Transverse colon (tissue), 4 donors: ENCODE measurements around the gene FBN3. TPM values are rescaled to one million over a fixed set of nuclear protein-coding genes. Genes with fewer than 3 reads are reported as not detected.

Experiments
- DNase-seq: peaks from one replicate; pipeline ENCODE4 v3.0.0-alpha.2; 2019
- H3K27ac ChIP-seq, 4 donors: fragments of 200-600 bp; sonication (generic); 2 replicates each; pipeline ENCODE4 v1.5.1; 2016 to 2018; ENCODE audit warnings: inconsistent platforms in 4 of 4
- H3K27me3 ChIP-seq: fragments of 200-600 bp; sonication (generic); 2 replicates; pipeline ENCODE4 v1.5.1; 2017; ENCODE audit warnings: inconsistent platforms
- H3K36me3 ChIP-seq, 4 donors: fragments of 200-600 bp; sonication (generic); 2 replicates each; pipeline ENCODE4 v1.5.1; 2017 to 2019; ENCODE audit warnings: inconsistent platforms in 4 of 4
- H3K4me1 ChIP-seq, 4 donors: fragments of 200-600 bp; sonication (generic); 2 replicates each; pipeline ENCODE4 v1.5.1; 2017 to 2020; ENCODE audit warnings: inconsistent platforms in 4 of 4
- H3K4me3 ChIP-seq, 4 donors: fragments of 200-600 bp; sonication (generic); 1 replicate in 1 of 4; 2 replicates in 3 of 4; pipeline versions ENCODE4 v1.5.1 to v1.6.1; 2017 to 2019; ENCODE audit warnings: inconsistent platforms in 4 of 4
- H3K9me3 ChIP-seq, 2 donors: fragments of 200-600 bp; sonication (generic); 2 replicates each; pipeline ENCODE4 v1.5.1; 2017 to 2019; ENCODE audit warnings: inconsistent platforms in 2 of 2
- EP300 ChIP-seq: sonication (generic); formaldehyde crosslinking; IDR thresholded peaks from one replicate; pipeline ENCODE4 v1.6.1; 2017; ENCODE audit warnings: antibody characterized with exemption, low read depth
- POLR2A ChIP-seq: fragments of 450-650 bp; IDR thresholded peaks from one replicate; pipeline ENCODE4 v1.6.1; 2016; ENCODE audit warnings: antibody characterized with exemption, mild to moderate bottlenecking, moderate library complexity
- POLR2AphosphoS5 ChIP-seq, 3 donors: sonication (generic); formaldehyde crosslinking; IDR thresholded peaks; one replicate each; pipeline ENCODE4 v1.6.1; 2016; ENCODE audit warnings: antibody characterized with exemption in 3 of 3
- WGBS, 2 donors: methylation state at CpG; one replicate each; pipeline ENCODE4 v1.1.5; 2018; ENCODE audit warnings: low coverage in 1 of 2; 5-methylcytosine and 5-hydroxymethylcytosine counted together
- in situ Hi-C, 4 donors: fragments of 200-750 bp; cut with MboI; loops; one replicate each; pipeline versions ENCODE4 v1.15.0 to v1.15.1; 2017; ENCODE audit warnings: low sequenced_read_pairs in 3 of 4, low pct_ligation_motif_present in 1 of 4, low pct_unique_long_range_greater_than_20kb in 1 of 4
- intact Hi-C: fragments of 100-400 bp; cut with DNase I; formaldehyde crosslinking; loops from one replicate; pipeline ENCODE4 v1.15.1; 2023; ENCODE audit warnings: low total_unique reads
- total RNA-seq, 4 donors: library from RNA; depleted of rRNA; stranded (reverse); fragments of >200 nt; gene quantifications; one replicate each; pipeline ENCODE4 v1.1.0, GENCODE V29; 2016
- TF ChIP-seq, protein P1 (sequence below), 5 experiments: fragments of 200-600 bp in 3 of 5; fragments of 450-650 bp in 2 of 5; sonication (generic) in 3 of 5; IDR thresholded peaks; 1 replicate in 2 of 5; 2 replicates in 3 of 5; pipeline ENCODE4 v1.5.1; 2016 to 2017; ENCODE audit warnings: antibody characterized with exemption in 5 of 5, inconsistent platforms in 3 of 5, mild to moderate bottlenecking in 2 of 5, moderate library complexity in 1 of 5

The FBN3 gene
- total RNA-seq, 4 donors from 2014 or later: not detected

DNA sequence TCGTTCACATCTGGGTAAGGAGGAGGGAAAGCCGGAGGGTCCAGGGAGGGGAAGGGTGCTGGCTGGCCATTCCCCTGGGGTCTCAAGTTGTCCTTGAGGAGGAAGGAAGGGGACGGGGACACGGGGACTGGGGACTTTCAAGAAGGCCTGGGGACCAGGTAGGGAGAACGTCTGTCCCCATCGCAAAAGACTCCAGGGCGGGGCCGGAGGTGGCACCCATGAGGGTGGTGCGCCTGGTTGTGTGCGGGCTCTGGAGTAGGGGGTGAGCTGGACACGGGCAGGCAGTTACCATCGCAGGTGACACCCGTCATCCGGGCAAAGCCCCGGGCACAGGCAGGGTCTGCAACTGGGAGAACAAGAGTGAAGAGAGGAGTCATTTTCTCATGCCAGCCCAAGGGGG lies 23.4 kb downstream of the FBN3 start:
- intact Hi-C loops: no loop called here
- in situ Hi-C loops: no loop called here
- TF ChIP-seq, protein P1, sequence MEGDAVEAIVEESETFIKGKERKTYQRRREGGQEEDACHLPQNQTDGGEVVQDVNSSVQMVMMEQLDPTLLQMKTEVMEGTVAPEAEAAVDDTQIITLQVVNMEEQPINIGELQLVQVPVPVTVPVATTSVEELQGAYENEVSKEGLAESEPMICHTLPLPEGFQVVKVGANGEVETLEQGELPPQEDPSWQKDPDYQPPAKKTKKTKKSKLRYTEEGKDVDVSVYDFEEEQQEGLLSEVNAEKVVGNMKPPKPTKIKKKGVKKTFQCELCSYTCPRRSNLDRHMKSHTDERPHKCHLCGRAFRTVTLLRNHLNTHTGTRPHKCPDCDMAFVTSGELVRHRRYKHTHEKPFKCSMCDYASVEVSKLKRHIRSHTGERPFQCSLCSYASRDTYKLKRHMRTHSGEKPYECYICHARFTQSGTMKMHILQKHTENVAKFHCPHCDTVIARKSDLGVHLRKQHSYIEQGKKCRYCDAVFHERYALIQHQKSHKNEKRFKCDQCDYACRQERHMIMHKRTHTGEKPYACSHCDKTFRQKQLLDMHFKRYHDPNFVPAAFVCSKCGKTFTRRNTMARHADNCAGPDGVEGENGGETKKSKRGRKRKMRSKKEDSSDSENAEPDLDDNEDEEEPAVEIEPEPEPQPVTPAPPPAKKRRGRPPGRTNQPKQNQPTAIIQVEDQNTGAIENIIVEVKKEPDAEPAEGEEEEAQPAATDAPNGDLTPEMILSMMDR (IDR thresholded peaks at IDR 0.05): no peak
- TF ChIP-seq POLR2AphosphoS5 (IDR thresholded peaks at IDR 0.05): no peak
- no peak for TF ChIP-seq POLR2A
- TF ChIP-seq EP300: no peak
- H3K9me3 ChIP-seq: no peaks in the 10 kb centered on the region
- 84% methylated on average over 14 of the region's 15 CpGs; no CpG with 5 or more reads in 1 of the 2 donors for WGBS, 2 donors
- H3K36me3 ChIP-seq: no peaks in the 10 kb centered on the region
- H3K27me3 ChIP-seq: no peaks in the 10 kb centered on the region
- no peak for DNase-seq
- H3K4me1 ChIP-seq: no peaks in the 10 kb centered on the region
- H3K4me3 ChIP-seq: no peak overlapping the region
- H3K27ac ChIP-seq: no peak overlapping the region

DNA sequence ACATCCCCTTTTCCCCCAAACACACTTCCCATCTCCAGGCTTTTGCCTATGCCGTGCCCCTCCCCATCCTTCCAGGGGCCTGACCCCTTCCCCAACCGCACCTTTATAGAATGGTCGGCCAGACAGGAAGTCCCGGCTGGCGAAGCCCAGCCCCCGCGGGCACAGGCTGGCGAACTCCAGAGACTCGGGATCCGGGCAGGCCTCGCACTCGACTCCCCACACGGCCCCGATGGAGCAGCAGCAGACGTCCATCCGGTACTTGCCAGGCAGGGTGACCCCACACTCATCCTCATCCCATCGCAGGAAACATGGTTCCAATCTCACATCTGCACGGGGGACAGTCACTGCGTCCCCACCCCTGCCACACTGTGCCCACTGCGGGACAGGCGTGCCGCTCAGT lies 25.7 kb downstream of the FBN3 start:
- intact Hi-C loops (no loop called here), in situ Hi-C loops (no loop called here)
- H3K4me1 ChIP-seq: no peaks in the 10 kb centered on the region
- 80 to 90% methylated on average over 2 to 22 of the region's 22 CpGs for WGBS, 2 donors
- H3K36me3 ChIP-seq: no peaks in the 10 kb centered on the region
- TF ChIP-seq EP300 (no peak), POLR2AphosphoS5 (IDR thresholded peaks at IDR 0.05) (no peak), POLR2A (no peak)
- TF ChIP-seq, protein P1 (IDR thresholded peaks at IDR 0.05): no peak
- DNase-seq: no peak
- H3K27me3 ChIP-seq: no peaks in the 10 kb centered on the region
- H3K9me3 ChIP-seq: no peaks in the 10 kb centered on the region
- H3K4me3 ChIP-seq: no peak overlapping the region
- H3K27ac ChIP-seq: no peak overlapping the region

DNA sequence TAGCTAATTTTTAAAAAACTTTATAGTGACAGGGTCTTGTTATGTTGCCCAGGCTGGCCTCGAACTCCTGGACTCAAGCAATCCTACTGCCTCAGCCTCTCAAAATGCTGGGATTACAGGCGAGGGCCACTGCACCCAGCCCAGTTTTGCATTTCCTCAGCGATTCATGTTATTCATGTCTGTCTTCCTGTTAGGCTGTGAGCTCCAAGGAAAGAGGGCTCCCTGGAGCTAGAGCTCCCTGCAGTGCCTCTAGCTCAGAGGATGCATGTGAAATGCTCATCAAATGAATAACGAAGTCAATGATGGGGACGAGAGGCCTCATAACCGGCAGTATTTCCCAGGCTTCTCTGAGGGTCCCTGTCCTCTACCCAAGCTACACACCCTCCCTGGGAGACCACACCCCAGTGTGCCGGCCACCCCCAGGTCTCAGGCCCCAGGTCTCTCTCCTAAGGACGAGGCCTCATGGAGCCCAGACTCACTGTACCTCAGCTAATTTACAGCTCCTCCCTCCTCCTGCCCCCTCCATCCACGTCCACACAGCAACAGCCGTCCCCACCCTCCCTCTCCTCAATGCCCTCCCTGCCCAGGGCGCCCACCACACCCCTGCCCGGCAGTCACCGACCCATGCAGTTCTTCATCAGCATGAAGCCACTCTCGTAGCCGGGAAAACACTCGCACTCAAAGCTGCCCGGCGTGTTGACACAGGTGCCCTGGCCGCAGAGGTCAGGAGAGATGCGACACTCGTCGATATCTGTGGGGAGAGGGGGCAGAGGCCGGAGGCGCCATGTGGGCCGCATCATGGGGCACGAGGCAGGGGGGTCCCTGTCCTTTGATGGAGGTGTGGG lies 28.5 kb downstream of the FBN3 start:
- no peak for DNase-seq
- Histone ChIP-seq H3K27ac (no peak overlapping the region), H3K4me1 (no peaks in the 10 kb centered on the region), H3K27me3 (no peaks in the 10 kb centered on the region), H3K36me3 (no peaks in the 10 kb centered on the region), H3K9me3 (no peaks in the 10 kb centered on the region), H3K4me3 (no peak overlapping the region)
- in situ Hi-C loops (no loop called here), intact Hi-C loops (no loop called here)
- 83% methylated on average over 21 of the region's 26 CpGs; no CpG with 5 or more reads in 1 of the 2 donors for WGBS, 2 donors
- TF ChIP-seq EP300 (no peak), POLR2AphosphoS5 (IDR thresholded peaks at IDR 0.05) (no peak), POLR2A (no peak)
- TF ChIP-seq, protein P1 (IDR thresholded peaks at IDR 0.05): no peak

DNA sequence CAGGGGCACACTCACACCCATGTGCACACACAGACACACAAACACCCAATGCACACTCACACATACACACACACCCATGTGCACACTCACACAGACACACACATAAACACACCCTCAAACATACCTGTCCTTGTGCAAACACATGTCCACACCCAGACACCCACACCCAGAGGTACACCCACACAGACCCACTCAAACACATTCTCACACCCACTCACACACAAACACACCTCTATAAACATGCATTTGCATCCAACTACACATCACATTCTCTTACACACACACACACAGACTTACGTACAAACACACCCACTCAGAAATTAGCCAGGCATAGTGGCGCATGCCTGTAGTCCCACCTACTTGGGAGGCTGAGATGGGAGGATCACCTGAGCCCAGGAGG lies 31.4 kb downstream of the FBN3 start:
- Histone ChIP-seq H3K4me1 (no peaks in the 10 kb centered on the region), H3K27me3 (no peaks in the 10 kb centered on the region), H3K36me3 (no peaks in the 10 kb centered on the region), H3K4me3 (no peak overlapping the region), H3K9me3 (no peaks in the 10 kb centered on the region), H3K27ac (no peak overlapping the region)
- in situ Hi-C loops (no loop called here), intact Hi-C loops (no loop called here)
- no peak for DNase-seq
- 93% methylated on average over 2 of the region's 2 CpGs; no CpG with 5 or more reads in 1 of the 2 donors for WGBS, 2 donors
- TF ChIP-seq, protein P1 (IDR thresholded peaks at IDR 0.05): no peak
- TF ChIP-seq POLR2AphosphoS5 (IDR thresholded peaks at IDR 0.05) (no peak), POLR2A (no peak), EP300 (no peak)
